MM.1S (cell line): ENCODE results near the gene UST.

Experiments
- EZH2 ChIP-seq: fragments of 300-600 bp; sonication (generic); optimal IDR thresholded peaks from 2 replicates; pipeline ENCODE3; 2017; ENCODE audit warnings: low read depth, mild to moderate bottlenecking, antibody characterized with exemption, low read length, mixed read lengths
- EZH2phosphoT487 ChIP-seq: fragments of 300-600 bp; sonication (generic); IDR thresholded peaks from 2 replicates; pipeline ENCODE4 v1.6.1; 2018; ENCODE audit warnings: antibody characterized with exemption, low read length
- TF ChIP-seq, protein P1 (sequence below): fragments of 300-600 bp; sonication (generic); IDR thresholded peaks from 2 replicates; pipeline ENCODE4 v1.5.1; 2016; ENCODE audit warnings: antibody characterized with exemption, low read length, mixed read lengths

DNA sequence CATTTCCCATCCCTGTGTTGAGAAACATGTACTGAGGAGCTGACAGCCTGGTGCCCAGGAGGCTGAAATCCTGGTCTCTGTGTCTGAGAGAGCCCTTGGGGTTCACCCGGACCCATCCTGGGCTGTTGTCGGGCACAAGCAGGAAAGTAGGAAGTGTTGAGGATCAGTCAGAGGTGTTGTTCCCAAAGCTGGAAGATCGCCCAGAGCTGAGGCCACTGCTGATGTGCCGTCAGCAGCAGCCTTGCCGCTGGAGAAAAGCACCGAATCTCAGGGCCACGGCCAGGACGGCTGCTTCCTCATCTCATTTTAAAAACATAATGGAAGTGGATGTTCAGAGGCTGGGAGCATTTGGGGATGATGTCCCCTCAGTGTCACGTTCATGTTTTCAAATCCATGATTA, 218.5 kb downstream of the UST start:
- TF ChIP-seq, protein P1, sequence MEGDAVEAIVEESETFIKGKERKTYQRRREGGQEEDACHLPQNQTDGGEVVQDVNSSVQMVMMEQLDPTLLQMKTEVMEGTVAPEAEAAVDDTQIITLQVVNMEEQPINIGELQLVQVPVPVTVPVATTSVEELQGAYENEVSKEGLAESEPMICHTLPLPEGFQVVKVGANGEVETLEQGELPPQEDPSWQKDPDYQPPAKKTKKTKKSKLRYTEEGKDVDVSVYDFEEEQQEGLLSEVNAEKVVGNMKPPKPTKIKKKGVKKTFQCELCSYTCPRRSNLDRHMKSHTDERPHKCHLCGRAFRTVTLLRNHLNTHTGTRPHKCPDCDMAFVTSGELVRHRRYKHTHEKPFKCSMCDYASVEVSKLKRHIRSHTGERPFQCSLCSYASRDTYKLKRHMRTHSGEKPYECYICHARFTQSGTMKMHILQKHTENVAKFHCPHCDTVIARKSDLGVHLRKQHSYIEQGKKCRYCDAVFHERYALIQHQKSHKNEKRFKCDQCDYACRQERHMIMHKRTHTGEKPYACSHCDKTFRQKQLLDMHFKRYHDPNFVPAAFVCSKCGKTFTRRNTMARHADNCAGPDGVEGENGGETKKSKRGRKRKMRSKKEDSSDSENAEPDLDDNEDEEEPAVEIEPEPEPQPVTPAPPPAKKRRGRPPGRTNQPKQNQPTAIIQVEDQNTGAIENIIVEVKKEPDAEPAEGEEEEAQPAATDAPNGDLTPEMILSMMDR = no peak
- TF ChIP-seq EZH2 = no peak
- TF ChIP-seq EZH2phosphoT487 = no peak
